Mammary epithelial cell (primary cell): ENCODE results near the gene KIAA0930.

ENCODE experiments used
- CTCF ChIP-seq, 2 donors: IDR thresholded peaks in 1 of 2; conservative IDR thresholded peaks in 1 of 2; 2 replicates each; pipeline ENCODE4 v1.5.1; 2011 to 2012; ENCODE audit warnings: inconsistent platforms in 2 of 2, low read length in 2 of 2, mild to moderate bottlenecking in 2 of 2, control low read depth in 1 of 2, low read depth in 1 of 2; ENCODE audit not compliant: insufficient read depth in 1 of 2; ENCODE audit errors: extremely low read depth in 1 of 2
- EZH2 ChIP-seq: IDR thresholded peaks from 2 replicates; pipeline ENCODE4 v1.6.1; 2012; ENCODE audit warnings: low read length, inconsistent platforms, borderline replicate concordance

- no peak for TF ChIP-seq CTCF (conservative IDR thresholded peaks at IDR 0.05 in 1 of 2, IDR thresholded peaks at IDR 0.05 in 1 of 2; ENCODE audit: extremely low read depth in 1 of 2, insufficient read depth in 1 of 2, low read depth in 1 of 2, low read length in 2 of 2)
- TF ChIP-seq EZH2: no peak
These were observed 21.7 kb upstream of the KIAA0930 start for GRCh38 chr22:45262195-45262930.
